Effector memory CD4-positive, alpha-beta T cell (primary cell): ENCODE data around the gene HMGN5.
A peak's percentile ranks its signal among the peaks of the same experiment; 100 is the strongest.

Experiments
- DNase-seq, 3 donors: peaks; one replicate each; pipeline ENCODE4 v3.0.0-alpha.2; 2020
- H3K27ac ChIP-seq: 2 replicates; pipeline ENCODE4 v1.7.0; 2013; ENCODE audit warnings: mild to moderate bottlenecking, low read length, moderate library complexity; ENCODE audit not compliant: insufficient read depth, poor library complexity, severe bottlenecking
- H3K27me3 ChIP-seq: replicated peaks from 2 replicates; pipeline ENCODE4 v1.7.0; 2013; ENCODE audit warnings: mild to moderate bottlenecking, low read length; ENCODE audit not compliant: insufficient read depth, control insufficient read depth, poor library complexity, severe bottlenecking
- H3K36me3 ChIP-seq: 2 replicates; pipeline ENCODE4 v1.7.0; 2013; ENCODE audit warnings: mild to moderate bottlenecking, low read length, moderate library complexity; ENCODE audit not compliant: control insufficient read depth, insufficient read depth
- H3K4me1 ChIP-seq: 2 replicates; pipeline ENCODE4 v1.7.0; 2013; ENCODE audit warnings: low read length, mild to moderate bottlenecking; ENCODE audit not compliant: control insufficient read depth, insufficient read depth, poor library complexity, severe bottlenecking
- H3K4me3 ChIP-seq: 2 replicates; pipeline ENCODE4 v1.7.0; 2013; ENCODE audit warnings: low read length, low read depth, mild to moderate bottlenecking; ENCODE audit not compliant: insufficient read depth, poor library complexity, severe bottlenecking
- H3K9me3 ChIP-seq: 2 replicates; pipeline ENCODE4 v1.7.0; 2013; ENCODE audit warnings: mild to moderate bottlenecking, low read length, moderate library complexity; ENCODE audit not compliant: control insufficient read depth
- total RNA-seq, 3 donors: gene quantifications; one replicate each; lab custom pipeline; 2026; lab: John Stamatoyannopoulos, UW

The HMGN5 gene
- 0.58 to 1.6 (median 1.2) reads per million in 3 donors for total RNA-seq

DNA sequence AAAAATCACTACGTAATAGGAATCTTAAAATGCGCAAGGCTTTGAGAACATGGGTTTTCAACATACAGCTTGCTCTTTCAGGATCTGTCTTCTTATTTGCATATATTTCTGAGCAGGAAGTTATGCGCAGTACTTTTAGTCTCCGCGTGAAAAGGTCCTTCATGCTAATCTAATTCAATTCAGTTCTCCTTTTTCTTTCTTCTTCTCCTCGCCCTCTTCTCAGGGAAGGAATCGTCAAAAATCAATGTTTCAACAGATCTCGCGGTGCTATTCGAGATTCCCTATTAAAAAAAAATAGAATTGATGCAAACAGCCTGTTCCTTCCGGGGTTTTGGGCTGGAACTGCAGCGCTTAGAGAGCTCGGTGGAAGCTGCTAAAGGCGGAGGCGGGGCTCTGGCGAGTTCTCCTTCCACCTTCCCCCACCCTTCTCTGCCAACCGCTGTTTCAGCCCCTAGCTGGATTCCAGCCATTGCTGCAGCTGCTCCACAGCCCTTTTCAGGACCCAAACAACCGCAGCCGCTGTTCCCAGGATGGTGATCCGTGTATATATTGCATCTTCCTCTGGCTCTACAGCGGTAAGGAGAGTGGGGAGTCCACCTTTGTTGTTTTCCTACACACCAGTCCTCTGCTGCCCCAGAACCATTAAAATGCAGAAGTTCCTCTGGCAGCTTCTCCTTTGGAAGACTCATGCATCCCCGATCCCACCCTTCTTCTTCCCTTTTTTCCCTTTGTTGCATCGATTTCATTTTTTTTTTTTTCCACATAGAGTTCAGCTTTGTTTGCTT, at the start of gene HMGN5, which contains the start of gene SH3BGRL:
HMGN5 (minus strand) TSS at position 243 of the 785 bp plus-strand sequence. CDS start 80,364 bp downstream, outside the sequence.
SH3BGRL (plus strand) TSS at position 432 of the 785 bp plus-strand sequence; CDS start at position 531, 99 bp downstream.
- peak within 1 kb of the TSS; percentile 68 for H3K27ac ChIP-seq
- H3K36me3 ChIP-seq: no peaks in the 10 kb centered on the region
- H3K9me3 ChIP-seq: no peaks in the 10 kb centered on the region
- no peaks in the 10 kb centered on the region for H3K4me1 ChIP-seq
- peak within 1 kb of the TSS; percentile 62 for H3K4me3 ChIP-seq
- no peaks in the 10 kb centered on the region for H3K27me3 ChIP-seq
- DNase-seq: peak; percentile 30 to 54 (median 51)

DNA sequence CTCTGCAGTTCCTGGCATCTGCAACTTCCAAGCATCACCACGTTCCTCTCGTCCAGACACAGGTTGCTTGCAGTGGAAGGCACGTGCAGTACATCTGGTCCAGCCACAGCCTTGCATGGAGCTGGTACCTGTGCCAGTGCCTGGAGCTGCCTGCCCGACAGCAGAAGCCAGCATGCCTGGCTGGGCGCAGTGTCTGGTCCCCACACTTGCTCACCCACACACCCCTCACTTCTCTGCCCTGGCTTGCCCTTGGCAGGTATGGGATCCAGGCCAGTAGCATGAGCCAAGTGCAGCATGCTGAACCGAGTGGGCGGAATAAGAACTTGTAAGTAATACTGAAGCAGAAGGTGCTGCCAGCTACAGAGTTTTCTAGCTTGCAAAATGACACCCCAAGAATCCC, 40.0 kb upstream of the HMGN5 start:
- no peak for DNase-seq
- no peak overlapping the region for H3K27ac ChIP-seq
- no peak overlapping the region for H3K4me3 ChIP-seq
- H3K9me3 ChIP-seq: no peaks in the 10 kb centered on the region
- H3K36me3 ChIP-seq: no peaks in the 10 kb centered on the region
- H3K27me3 ChIP-seq: no peaks in the 10 kb centered on the region
- H3K4me1 ChIP-seq: no peaks in the 10 kb centered on the region

- H3K36me3 ChIP-seq: no peaks in the 10 kb centered on the region
- no peak overlapping the region for H3K27ac ChIP-seq
- H3K9me3 ChIP-seq: no peaks in the 10 kb centered on the region
- H3K27me3 ChIP-seq: no peaks in the 10 kb centered on the region
- DNase-seq: no peak
- H3K4me3 ChIP-seq: no peak overlapping the region
- H3K4me1 ChIP-seq: no peaks in the 10 kb centered on the region
Observed at GRCh38 chrX:81240701-81241331, 39.1 kb upstream of the HMGN5 start.

DNA sequence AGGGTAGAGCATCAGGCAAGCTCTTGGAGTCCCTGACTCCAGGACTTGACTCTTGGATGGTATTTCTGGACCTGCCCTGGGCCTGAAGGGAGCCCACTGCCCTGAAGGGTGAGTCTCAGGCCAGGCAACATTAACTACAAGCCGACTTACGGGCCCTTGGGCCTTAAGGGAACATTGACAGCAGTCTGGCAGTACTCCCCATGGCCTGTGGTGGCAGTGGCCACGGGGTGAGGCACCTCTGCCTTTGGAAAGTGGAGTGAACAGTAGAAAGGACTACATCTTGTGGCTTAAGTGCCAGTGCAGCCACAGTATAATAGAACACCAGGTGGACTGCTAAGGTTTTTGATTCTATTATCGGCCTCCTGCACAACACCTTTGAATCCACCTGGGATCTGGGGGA, 36.5 kb upstream of the HMGN5 start:
- no peaks in the 10 kb centered on the region for H3K27me3 ChIP-seq
- no peak for DNase-seq
- no peaks in the 10 kb centered on the region for H3K4me1 ChIP-seq
- H3K36me3 ChIP-seq: no peaks in the 10 kb centered on the region
- no peak overlapping the region for H3K4me3 ChIP-seq
- H3K9me3 ChIP-seq: no peaks in the 10 kb centered on the region
- H3K27ac ChIP-seq: no peak overlapping the region

DNA sequence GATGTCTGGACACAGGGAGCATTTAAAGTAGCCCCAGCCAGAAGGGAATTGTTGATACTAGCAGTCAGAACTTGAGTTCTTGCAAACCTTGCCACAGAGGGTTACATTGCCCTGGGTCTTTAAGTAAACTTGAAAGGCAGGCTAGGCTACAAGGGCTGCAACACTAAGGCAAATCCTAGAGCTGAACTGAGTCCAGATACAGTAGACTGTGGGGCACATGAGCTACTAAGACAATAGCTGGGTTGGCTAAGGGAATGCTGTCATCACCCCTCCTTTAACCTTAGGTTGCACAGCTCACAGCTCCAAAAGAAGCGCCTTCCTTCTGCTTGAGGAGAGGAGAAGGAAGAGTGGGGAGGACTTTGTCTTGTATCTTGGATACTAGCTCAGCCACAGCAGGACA, 35.8 kb upstream of the HMGN5 start:
- Histone ChIP-seq H3K36me3 (no peaks in the 10 kb centered on the region), H3K27ac (no peak overlapping the region), H3K4me1 (no peaks in the 10 kb centered on the region), H3K27me3 (no peaks in the 10 kb centered on the region), H3K9me3 (no peaks in the 10 kb centered on the region), H3K4me3 (no peak overlapping the region)
- DNase-seq: no peak

DNA sequence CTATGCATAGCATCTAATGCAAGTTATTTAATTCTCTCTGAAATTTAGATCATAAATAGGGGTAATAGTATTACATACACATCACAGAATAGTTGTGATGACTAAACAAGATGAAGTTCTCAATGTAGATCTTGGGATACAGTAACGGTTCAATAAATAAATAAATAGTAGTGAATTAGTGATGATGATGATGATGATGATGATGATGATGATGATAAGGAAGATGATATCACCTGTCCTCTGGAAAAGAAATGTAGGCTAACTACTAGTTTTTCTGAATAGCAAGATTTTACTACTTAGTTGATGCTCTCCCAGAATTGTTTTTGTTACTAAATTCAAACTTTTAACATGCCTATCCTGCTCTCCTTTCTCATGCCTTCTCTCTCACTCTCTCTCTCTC, 30.5 kb upstream of the HMGN5 start:
- Histone ChIP-seq H3K4me3 (no peak overlapping the region), H3K27me3 (no peaks in the 10 kb centered on the region), H3K27ac (no peak overlapping the region), H3K9me3 (no peaks in the 10 kb centered on the region), H3K36me3 (no peaks in the 10 kb centered on the region), H3K4me1 (no peaks in the 10 kb centered on the region)
- DNase-seq: no peak

- Histone ChIP-seq H3K4me3 (no peak overlapping the region), H3K27me3 (no peaks in the 10 kb centered on the region), H3K36me3 (no peaks in the 10 kb centered on the region), H3K9me3 (no peaks in the 10 kb centered on the region), H3K27ac (no peak overlapping the region), H3K4me1 (no peaks in the 10 kb centered on the region)
- no peak for DNase-seq
Observed at GRCh38 chrX:81231476-81231875, 29.8 kb upstream of the HMGN5 start.

GRCh38 chrX:81229901-81230300, 28.2 kb upstream of the HMGN5 start:
- Histone ChIP-seq H3K9me3 (no peaks in the 10 kb centered on the region), H3K27me3 (no peaks in the 10 kb centered on the region), H3K36me3 (no peaks in the 10 kb centered on the region), H3K27ac (no peak overlapping the region), H3K4me3 (no peak overlapping the region), H3K4me1 (no peaks in the 10 kb centered on the region)
- no peak for DNase-seq

DNA sequence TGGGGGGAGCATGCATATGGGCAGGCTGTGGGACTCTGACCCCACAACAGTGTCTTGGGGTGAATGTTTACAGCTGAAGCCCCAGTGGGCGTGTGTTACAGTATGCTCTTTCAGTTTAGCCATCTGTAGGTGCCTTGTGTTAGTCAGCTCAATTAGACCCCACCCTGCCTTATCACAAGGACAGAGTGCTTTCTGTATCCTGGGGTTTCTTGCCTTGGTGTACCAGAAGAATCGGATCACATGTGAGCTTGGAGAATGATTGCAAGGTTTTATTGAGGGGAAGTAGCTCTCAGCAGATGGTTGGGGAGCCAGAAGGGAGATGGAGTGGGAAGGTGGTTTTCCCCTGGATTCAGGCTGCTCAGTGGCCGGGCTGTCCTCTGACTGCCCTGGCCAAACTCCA, 27.5 kb upstream of the HMGN5 start:
- H3K27ac ChIP-seq: no peak overlapping the region
- no peaks in the 10 kb centered on the region for H3K27me3 ChIP-seq

DNA sequence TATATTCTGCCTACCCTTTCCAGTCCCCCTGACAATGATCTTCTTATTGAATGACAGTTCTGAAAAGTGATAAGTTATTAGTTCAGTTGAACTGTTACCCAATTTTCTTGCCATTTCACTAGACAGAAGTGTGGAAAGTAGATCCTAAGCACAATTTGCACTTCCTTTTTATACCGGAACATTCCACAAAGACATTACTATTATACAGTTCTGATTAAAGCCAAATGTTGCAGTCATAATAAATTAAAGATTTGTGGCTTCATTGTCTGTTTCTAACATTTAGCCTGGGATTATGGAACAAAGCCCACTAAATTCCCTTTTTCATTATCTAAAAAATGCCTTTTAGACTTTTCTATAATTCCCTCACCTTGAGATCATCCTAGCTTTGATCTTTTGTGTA, 14.0 kb upstream of the HMGN5 start:
- no peaks in the 10 kb centered on the region for H3K4me1 ChIP-seq
- H3K9me3 ChIP-seq: no peaks in the 10 kb centered on the region
- no peak overlapping the region for H3K27ac ChIP-seq
- H3K36me3 ChIP-seq: no peaks in the 10 kb centered on the region
- H3K4me3 ChIP-seq: no peak overlapping the region
- H3K27me3 ChIP-seq: no peaks in the 10 kb centered on the region
- DNase-seq: no peak

More for the DNA sequence above, 27.5 kb upstream of the HMGN5 start:
- H3K4me1 ChIP-seq: no peaks in the 10 kb centered on the region
- no peak for DNase-seq
- H3K9me3 ChIP-seq: no peaks in the 10 kb centered on the region
- H3K4me3 ChIP-seq: no peak overlapping the region
- no peaks in the 10 kb centered on the region for H3K36me3 ChIP-seq
